ENCODE measurements around the gene KMT2D.

KMT2D gene

GRCh38 chr12:49050507-49051372 is 9.9 kb downstream of the KMT2D start:
- no peak overlapping the region for H3K27ac Mint-ChIP-seq
- H3K9me3 Mint-ChIP-seq, result no peaks in the 10 kb centered on the region
- H3K4me3 Mint-ChIP-seq, result no peak overlapping the region
- no peaks in the 10 kb centered on the region for H3K27me3 Mint-ChIP-seq
- peaks cover 11% of the 10 kb centered on the region for H3K4me1 Mint-ChIP-seq (ENCODE audit: low read depth)
- peaks cover 74% of the 10 kb centered on the region for H3K36me3 Mint-ChIP-seq (ENCODE audit: low read depth)

DNA sequence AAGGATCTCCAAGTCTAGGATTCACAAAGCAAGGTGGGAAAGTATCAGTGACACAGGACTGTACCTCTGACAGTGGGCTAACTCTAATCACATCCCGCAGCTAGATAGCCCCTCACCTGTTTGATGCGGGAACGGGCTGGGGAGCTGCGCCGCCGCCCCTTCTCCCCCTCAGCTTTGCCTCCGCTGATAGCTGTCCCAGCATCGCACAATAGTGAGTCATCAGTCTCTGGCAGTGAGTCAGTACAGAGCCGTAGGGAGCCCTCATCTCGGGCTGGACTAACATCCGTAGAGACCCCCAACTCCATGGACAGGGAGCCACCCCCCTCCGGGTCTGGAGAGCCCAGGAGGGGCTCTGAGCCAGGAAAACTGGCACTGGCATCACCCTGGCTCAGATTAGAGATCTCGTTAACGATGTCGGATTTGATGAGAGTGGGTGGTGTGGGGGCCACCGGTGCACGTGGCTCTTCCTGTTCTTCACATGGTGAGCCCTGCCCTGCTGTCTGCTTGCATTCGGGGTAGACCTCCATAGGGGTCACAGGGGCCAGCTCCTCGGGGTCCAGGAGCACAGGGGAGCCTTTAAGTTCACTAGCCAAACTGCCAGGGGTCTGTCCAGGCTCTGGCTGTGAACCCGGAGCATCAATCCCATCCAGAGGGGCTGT is 10.9 kb downstream of the KMT2D start:
- Mint-ChIP-seq H3K27ac (no peak overlapping the region), H3K4me3 (no peak overlapping the region), H3K4me1 (ENCODE audit: low read depth) (peaks cover under 1% of the 10 kb centered on the region), H3K36me3 (ENCODE audit: low read depth) (peaks cover 73% of the 10 kb centered on the region), H3K9me3 (no peaks in the 10 kb centered on the region), H3K27me3 (no peaks in the 10 kb centered on the region)

DNA sequence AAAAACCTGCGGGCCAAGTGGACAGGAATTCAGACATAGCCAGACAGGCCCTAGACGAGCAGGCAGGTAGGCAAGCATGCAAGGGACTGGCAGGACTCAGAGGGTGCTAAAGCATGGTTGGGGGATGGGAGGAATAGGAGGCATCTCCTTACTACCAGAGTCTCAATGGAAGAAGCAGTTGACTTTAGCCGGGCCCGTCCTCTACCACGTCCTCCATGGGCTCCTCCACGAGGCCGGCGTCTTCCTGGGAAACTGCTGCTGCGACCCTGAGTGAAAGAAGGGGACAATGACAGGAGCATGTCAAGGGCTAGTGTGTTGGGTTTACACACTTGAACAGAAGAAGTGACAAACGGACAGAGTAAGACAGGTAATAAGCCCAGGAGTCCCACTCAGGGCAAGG is 11.6 kb downstream of the KMT2D start:
- no peaks in the 10 kb centered on the region for H3K4me1 Mint-ChIP-seq (ENCODE audit: low read depth)
- no peak overlapping the region for H3K27ac Mint-ChIP-seq
- no peak overlapping the region for H3K4me3 Mint-ChIP-seq
- H3K36me3 Mint-ChIP-seq (ENCODE audit: low read depth), result peaks cover 74% of the 10 kb centered on the region
- no peaks in the 10 kb centered on the region for H3K9me3 Mint-ChIP-seq
- H3K27me3 Mint-ChIP-seq, result no peaks in the 10 kb centered on the region

DNA sequence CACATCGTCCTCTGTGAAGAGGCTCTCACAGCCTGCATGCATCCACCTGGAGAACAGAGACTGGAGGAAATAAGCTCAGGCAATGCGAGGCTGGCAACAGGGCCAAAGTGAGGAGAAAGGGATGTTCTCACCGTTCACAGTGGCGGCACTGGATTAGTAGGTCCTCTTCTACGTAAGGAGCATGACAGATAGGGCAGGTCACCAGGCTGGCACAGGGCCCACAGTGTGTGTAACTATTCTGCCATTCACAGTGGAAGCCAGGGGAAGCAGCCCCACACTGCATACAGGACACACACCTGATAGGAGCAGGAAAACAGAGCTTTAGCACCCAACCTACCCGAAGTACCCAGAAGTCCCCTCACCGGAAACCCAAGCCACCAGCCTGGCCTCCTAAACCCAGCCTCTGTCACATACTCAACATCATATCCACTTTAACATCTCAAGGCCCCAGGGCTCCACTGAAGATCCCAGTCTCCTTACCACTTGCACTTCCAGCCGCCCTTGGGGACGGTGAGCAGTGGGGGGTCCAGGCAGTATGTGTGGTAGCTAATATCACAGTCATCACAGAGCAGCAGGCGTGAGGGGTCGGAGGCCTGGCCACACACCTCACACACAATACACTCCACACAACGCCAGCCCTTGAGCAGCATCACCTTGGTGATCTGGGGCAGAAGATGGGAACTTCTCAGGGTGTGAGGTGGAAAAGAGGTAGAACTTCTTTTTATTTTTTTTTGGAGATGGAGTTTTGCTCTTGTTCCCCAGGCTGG is 14.3 kb downstream of the KMT2D start:
- Mint-ChIP-seq H3K4me1 (ENCODE audit: low read depth) (no peaks in the 10 kb centered on the region), H3K27me3 (no peaks in the 10 kb centered on the region), H3K27ac (no peak overlapping the region), H3K4me3 (no peak overlapping the region), H3K36me3 (ENCODE audit: low read depth) (peaks cover 73% of the 10 kb centered on the region), H3K9me3 (no peaks in the 10 kb centered on the region)

DNA sequence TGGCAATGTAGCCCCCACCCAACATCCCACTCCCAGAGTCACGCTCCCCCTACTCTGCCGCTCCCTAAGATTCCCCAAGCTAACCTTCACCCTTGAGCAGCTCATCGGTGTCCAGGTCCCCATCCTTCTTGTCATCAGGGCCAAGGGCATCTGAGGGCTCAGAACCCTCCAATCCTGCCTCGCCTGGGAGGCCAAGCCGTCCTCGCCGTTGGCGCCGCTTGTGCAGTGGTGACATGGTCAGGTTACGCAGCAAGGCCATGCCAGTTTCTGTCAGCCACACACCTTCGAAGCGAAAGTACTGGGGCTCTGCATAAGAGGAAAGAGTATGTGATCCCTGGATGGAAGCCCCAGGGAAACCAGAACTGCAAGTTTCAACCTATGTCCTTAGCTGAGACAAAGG is 15.9 kb downstream of the KMT2D start:
- no peak overlapping the region for H3K27ac Mint-ChIP-seq
- H3K36me3 Mint-ChIP-seq (ENCODE audit: low read depth), result peaks cover 66% of the 10 kb centered on the region
- no peak overlapping the region for H3K4me3 Mint-ChIP-seq
- H3K9me3 Mint-ChIP-seq, result no peaks in the 10 kb centered on the region
- H3K4me1 Mint-ChIP-seq (ENCODE audit: low read depth), result no peaks in the 10 kb centered on the region
- H3K27me3 Mint-ChIP-seq, result no peaks in the 10 kb centered on the region

- no peaks in the 10 kb centered on the region for H3K4me1 Mint-ChIP-seq (ENCODE audit: low read depth)
- peaks cover 65% of the 10 kb centered on the region for H3K36me3 Mint-ChIP-seq (ENCODE audit: low read depth)
- no peak overlapping the region for H3K4me3 Mint-ChIP-seq
- no peak overlapping the region for H3K27ac Mint-ChIP-seq
- H3K27me3 Mint-ChIP-seq, result no peaks in the 10 kb centered on the region
- H3K9me3 Mint-ChIP-seq, result no peaks in the 10 kb centered on the region
These were observed 16.7 kb downstream of the KMT2D start for GRCh38 chr12:49043856-49044258.

DNA sequence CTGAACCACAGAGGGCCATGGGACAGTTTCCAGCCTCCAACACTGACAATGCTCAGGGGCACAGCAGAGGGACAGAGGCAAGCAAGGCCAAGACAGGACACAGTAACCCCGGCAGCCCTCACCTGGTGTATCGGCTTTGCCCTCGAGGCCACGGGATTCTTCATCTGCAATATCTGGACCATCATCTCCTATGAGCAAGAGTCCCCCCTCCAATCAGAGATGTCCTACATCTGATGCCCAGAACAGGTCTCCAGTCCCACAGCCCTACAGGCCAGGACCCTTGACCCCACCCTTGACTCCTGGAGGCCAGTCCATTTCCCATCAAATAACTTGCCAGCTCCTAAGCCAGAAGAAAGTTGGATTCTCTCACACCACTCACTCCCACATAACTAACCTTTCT is 17.4 kb downstream of the KMT2D start:
- H3K4me1 Mint-ChIP-seq (ENCODE audit: low read depth), result no peaks in the 10 kb centered on the region
- H3K4me3 Mint-ChIP-seq, result no peak overlapping the region
- no peaks in the 10 kb centered on the region for H3K27me3 Mint-ChIP-seq
- H3K27ac Mint-ChIP-seq, result no peak overlapping the region
- peaks cover 65% of the 10 kb centered on the region for H3K36me3 Mint-ChIP-seq (ENCODE audit: low read depth)
- no peaks in the 10 kb centered on the region for H3K9me3 Mint-ChIP-seq

GRCh38 chr12:49041881-49042484 is 18.6 kb downstream of the KMT2D start:
- Mint-ChIP-seq H3K27ac (no peak overlapping the region), H3K4me1 (ENCODE audit: low read depth) (no peaks in the 10 kb centered on the region), H3K9me3 (no peaks in the 10 kb centered on the region), H3K4me3 (no peak overlapping the region), H3K27me3 (no peaks in the 10 kb centered on the region), H3K36me3 (ENCODE audit: low read depth) (peaks cover 58% of the 10 kb centered on the region)

- Mint-ChIP-seq H3K27me3 (no peaks in the 10 kb centered on the region), H3K4me3 (no peak overlapping the region), H3K27ac (no peak overlapping the region), H3K36me3 (ENCODE audit: low read depth) (peaks cover 58% of the 10 kb centered on the region), H3K4me1 (ENCODE audit: low read depth) (no peaks in the 10 kb centered on the region), H3K9me3 (no peaks in the 10 kb centered on the region)
These were observed 19.3 kb downstream of the KMT2D start for GRCh38 chr12:49041036-49041880.

DNA sequence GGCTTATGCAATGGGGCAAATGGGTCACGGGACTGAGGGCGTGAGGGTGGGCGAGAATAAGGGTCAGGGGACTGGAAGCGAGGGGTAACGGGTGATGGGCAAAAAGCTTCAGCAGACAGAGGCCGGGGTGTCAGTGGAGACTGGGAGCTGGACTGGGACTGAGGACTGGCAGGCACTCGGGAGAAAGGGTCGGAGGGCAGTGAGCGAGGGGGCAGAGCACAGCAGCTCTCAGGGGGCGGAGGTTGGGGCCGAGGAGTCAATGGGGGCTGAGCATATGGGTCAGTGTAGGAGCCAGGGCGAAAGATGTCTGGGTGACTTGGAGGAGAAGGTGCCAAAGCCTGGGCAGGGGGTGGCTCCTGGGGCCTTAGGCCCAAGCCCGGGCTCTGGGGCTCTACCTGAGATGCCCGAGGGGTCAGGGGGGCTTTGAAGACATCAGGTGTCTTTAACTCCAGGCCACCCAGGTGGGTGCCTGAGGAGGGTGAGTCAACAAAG is 20.2 kb downstream of the KMT2D start:
- no peaks in the 10 kb centered on the region for H3K27me3 Mint-ChIP-seq
- H3K9me3 Mint-ChIP-seq, result no peaks in the 10 kb centered on the region
- H3K27ac Mint-ChIP-seq, result no peak overlapping the region
- no peaks in the 10 kb centered on the region for H3K4me1 Mint-ChIP-seq (ENCODE audit: low read depth)
- peaks cover 58% of the 10 kb centered on the region for H3K36me3 Mint-ChIP-seq (ENCODE audit: low read depth)
- H3K4me3 Mint-ChIP-seq, result no peak overlapping the region

DNA sequence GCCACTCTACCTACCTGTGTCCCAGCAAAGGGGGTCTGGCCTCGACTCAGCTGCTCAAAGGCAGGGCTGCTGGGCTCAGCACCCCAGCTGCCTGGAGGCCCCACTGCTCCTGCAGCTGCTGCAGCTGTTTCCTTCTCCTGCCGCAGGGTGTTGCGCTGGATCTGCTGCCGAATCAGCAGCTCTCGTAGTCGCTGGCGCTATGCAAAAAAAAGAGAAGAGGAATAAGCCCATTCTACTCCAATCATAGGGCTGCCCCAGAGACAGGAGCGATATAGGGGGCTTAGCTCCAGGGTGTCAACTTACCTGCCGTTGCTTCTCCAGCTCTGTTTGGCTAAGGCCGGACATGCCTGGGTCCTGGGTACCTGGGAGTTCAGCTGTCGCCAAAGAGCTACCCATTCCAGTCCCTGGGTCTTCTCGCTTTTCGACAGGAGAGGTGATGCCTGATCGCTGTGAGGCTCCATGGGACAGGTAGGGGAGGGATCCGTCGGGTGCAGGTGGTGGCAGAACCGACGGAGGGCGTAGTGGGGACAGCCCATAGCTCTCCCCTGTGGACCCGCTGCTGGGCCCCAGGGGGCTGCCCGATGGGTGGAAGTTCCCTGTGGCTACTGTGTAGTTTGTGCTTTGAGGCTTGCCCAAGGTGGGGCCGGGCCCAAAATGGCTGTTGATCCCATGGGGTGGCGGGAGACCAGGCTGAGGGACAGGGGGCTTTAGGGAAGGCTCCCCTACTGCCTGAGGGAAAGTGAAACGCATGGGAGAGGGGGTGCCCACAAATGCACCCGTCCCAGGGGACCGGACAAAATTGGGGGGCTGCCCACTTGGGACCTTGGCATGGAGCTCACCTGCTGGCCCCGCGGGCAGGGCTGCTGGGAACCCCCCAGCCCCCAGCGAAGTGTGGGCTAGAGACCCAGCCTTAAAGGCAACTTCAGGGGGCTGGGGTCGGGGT is 20.9 kb downstream of the KMT2D start:
- Mint-ChIP-seq H3K9me3 (no peaks in the 10 kb centered on the region), H3K4me3 (no peak overlapping the region), H3K27me3 (no peaks in the 10 kb centered on the region), H3K27ac (no peak overlapping the region), H3K36me3 (ENCODE audit: low read depth) (peaks cover 59% of the 10 kb centered on the region), H3K4me1 (ENCODE audit: low read depth) (no peaks in the 10 kb centered on the region)

DNA sequence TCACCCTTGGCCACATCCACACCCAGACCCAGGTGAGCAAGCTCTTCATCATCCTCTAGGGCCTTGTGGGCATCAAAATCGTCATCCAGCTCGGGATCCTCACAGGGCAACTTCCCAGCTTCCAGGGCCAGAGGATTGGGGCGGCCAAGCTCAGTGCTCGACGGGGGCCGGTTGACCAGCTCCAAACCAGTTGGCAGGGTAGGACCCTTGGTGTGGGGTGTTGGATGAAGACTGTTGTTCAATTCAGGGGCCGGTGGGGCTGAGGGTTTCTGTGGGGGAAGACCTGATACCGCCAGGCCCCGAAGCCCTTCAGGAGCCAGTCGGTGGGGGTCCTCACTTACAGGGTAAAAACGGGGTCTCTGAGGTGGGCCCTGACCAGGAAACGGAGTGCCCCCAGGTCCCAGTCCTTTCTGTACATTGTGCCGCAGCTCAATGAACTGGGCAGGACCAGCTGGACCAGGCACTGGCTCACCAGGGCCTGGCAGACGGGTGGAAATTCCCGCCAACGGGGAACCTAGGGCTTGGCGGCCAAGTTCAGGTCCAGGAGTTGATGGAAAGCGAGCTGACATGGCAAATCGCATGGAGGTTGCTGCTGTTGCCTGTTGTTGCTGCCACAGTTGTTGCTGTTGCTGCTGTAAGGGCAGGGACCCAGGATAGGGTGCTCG is 22.2 kb downstream of the KMT2D start:
- Mint-ChIP-seq H3K36me3 (ENCODE audit: low read depth) (peaks cover 58% of the 10 kb centered on the region), H3K4me3 (no peak overlapping the region), H3K4me1 (ENCODE audit: low read depth) (no peaks in the 10 kb centered on the region), H3K27me3 (no peaks in the 10 kb centered on the region), H3K27ac (no peak overlapping the region), H3K9me3 (no peaks in the 10 kb centered on the region)

DNA sequence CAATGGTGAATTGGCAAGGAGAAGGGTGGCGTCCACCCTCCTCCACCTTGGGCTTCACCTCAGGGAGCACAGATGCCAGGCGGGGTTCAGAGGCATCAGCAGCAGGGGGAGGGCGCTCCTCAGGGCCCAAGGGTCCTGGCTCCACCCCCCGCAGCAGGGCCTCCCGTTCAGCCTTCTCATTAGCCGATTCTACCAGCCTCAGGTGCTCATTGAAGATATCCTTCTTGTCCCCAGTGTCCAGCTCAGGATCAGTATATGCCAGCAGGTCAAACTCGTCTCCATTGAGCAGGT is 22.7 kb downstream of the KMT2D start:
- no peak overlapping the region for H3K4me3 Mint-ChIP-seq
- peaks cover 55% of the 10 kb centered on the region for H3K36me3 Mint-ChIP-seq (ENCODE audit: low read depth)

More for the DNA sequence above, 22.7 kb downstream of the KMT2D start:
- Mint-ChIP-seq H3K4me1 (ENCODE audit: low read depth) (no peaks in the 10 kb centered on the region), H3K27ac (no peak overlapping the region), H3K9me3 (no peaks in the 10 kb centered on the region), H3K27me3 (no peaks in the 10 kb centered on the region)
